NCI-H2227 treated with DMSO at 0.1 percent for 48 hours (cell line): ENCODE data around the gene MAPK8IP3.
A peak's percentile ranks its signal among the peaks of the same experiment; 100 is the strongest.

Source experiments
- DNase-seq: peaks from one replicate; lab custom pipeline; 2025; lab: John Stamatoyannopoulos, UW

The MAPK8IP3 gene

GRCh38 chr16:1812732-1813163 lies 106.8 kb downstream of the MAPK8IP3 start:
- DNase-seq = peak; percentile 63

- DNase-seq = no peak
Observed at GRCh38 chr16:1815461-1815860, 109.5 kb downstream of the MAPK8IP3 start.

- no peak for DNase-seq
Observed at GRCh38 chr16:1816396-1817275, 110.6 kb downstream of the MAPK8IP3 start.

- DNase-seq = no peak
Observed at GRCh38 chr16:1817276-1817589, 111.2 kb downstream of the MAPK8IP3 start.

- no peak for DNase-seq
Observed at GRCh38 chr16:1817716-1818115, 111.7 kb downstream of the MAPK8IP3 start.

GRCh38 chr16:1818204-1818872 lies 112.3 kb downstream of the MAPK8IP3 start:
- DNase-seq = no peak

- no peak for DNase-seq
Observed at GRCh38 chr16:1818873-1819525, 113.0 kb downstream of the MAPK8IP3 start.

- no peak for DNase-seq
Observed at GRCh38 chr16:1819611-1820010, 113.6 kb downstream of the MAPK8IP3 start.
